GM12872 (cell line): ENCODE data around the gene PNKP.
A peak's percentile ranks its signal among the peaks of the same experiment; 100 is the strongest.

ENCODE experiments used
- CTCF ChIP-seq: IDR thresholded peaks from 3 replicates; pipeline ENCODE4 v1.5.1; 2011; ENCODE audit warnings: low read depth, mild to moderate bottlenecking, low read length, moderate library complexity; ENCODE audit not compliant: insufficient read depth

PNKP gene

DNA sequence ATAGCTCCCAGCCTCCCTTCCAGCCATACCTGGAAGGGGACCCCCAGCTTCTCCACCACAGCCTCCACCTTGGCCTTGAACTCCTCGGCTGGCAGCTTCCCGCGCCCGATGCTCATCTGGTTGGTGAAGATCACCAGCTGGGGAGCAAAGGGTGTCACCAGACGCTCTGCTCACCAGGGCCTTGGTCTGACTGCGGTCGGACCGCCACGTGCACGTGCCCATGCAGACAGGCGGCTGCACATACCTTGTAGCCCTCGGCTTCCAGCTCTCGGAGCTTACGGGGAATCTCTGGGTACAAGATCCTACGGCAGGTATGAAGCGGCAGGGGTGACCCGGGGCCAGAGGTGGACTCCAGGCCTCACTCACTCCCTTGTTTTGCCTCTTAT, 3.4 kb downstream of the PNKP start:
- no peak for TF ChIP-seq CTCF

DNA sequence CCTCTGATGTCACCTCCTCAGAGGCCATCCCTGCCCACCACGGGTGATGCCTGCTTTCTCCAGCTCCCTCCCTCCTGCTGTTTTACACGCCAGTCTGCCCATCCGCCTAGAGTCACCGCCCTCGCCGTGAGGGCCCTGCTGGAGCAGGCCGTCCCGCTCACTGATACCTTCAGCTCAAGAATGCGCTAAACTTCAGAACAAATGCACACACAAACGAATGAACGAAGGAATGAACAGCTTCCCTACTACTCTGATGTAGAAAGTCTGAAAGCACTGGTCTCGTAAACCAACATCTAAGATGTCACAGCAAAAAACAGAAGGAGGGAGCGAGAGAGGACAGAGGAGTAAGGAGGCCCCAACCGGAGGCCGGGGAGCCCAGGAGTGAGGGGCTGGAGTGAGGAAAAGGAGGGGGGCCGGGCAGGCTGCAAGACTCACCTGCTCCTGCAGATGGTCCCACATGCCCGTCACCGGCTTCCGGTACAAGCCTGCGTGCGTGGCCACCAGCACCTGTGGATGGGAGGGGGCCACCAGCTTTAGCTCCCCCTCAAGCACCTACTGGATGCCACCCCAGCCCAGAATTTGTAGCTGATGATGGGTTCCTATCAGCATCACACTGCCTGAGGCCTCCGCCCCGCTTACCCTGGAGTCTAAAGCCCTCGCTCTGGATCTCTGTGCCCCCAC, 4.0 kb downstream of the PNKP start:
- TF ChIP-seq CTCF, result no peak

GRCh38 chr19:49862391-49863253, 4.8 kb downstream of the PNKP start:
- peak; percentile 20; the same call in 1 of the 3 replicates for TF ChIP-seq CTCF

DNA sequence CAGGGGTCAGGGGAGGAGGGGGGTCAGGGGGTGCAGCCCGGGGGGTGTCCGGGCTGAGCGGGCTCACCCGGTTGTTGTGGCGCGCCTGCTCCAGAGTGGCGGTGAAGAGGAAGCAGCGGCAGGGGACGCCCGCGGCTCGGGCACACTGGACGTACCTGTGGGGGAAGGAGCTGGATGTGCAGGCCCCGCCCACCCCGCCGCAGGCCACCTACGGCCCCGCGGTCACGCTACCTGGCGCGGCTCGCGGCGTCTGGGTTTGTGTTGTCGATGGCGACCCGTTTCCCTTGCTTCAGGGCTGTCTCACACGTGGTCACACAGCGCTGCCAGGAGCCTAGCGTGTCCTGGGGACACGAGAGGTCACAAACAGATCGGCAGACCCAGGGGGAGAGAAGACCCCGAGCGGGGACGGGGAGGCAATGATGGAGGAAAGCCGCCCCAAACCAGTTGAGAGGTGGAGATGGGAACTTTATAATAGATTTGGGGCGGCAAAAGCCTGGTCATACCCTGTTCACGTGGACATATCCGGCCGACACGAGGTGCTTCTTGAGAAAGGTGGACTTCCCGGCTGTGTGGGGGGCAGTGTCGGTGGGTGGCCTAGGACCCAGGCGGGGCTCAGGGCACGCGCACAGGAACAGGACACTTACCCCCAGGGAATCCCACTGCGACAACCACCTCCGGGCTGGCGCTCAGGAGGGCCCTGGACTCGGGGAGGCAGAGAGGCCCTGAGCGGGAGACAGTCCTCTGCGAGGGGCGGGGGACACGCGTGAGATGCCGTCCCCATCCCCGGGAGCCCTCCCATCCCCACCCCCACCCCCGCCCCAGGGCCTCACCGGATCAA, 5.6 kb downstream of the PNKP start:
- no peak for TF ChIP-seq CTCF

GRCh38 chr19:49861107-49861506, 6.3 kb downstream of the PNKP start:
- TF ChIP-seq CTCF, result no peak

DNA sequence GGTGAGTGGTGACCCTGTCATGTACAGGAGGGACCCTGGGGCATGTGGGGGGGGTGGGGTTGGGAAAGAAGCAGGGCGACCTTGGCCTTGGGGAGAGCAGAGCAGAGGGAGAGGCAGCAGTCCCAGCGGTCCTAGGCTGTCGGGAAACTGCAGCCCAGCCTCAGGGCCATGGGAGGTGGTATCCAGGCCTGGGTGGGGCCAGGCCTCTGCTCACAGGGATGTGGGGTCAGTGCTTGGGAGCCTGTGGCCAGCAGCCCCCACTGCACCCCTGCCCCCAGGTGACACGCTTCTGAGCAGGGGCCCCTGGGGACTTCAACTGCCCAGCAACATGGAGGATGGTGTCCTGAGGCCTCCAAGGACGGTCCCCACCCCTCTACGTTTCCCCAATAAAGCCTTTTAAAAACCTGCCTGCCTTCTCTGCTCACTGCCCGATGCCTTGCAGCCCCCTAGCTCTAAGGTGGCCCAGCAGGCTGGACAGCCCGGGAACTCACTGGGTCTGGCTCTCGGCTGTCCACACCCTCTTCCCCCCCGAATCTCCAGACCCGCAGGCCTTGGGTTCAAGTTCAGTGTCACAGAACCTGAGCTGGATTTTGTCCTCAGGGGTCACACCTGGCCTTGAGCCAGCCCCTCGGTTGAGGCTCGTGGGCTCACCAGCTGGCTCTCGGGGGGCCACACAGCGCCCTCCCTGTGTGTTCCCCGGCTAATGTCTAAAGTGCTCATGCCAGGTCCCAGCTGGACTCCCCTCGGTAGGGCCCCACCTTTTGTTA, 6.9 kb downstream of the PNKP start:
- TF ChIP-seq CTCF, result no peak
